CD8-positive, alpha-beta memory T cell (primary cell): ENCODE measurements around the gene NDRG2. TPM values are rescaled to one million over a fixed set of nuclear protein-coding genes. Genes with fewer than 3 reads are reported as not detected.

ENCODE experiments used
- CTCF ChIA-PET: fragments of 350-600 bp; sonication (Branson Sonifier 250); formaldehyde crosslinking; loops from one replicate; lab custom pipeline; 2021; ENCODE audit warnings: antibody characterized with exemption; lab: Charles Lee
- POLR2A ChIA-PET: fragments of 350-600 bp; sonication (Branson Sonifier 250); formaldehyde crosslinking; loops from one replicate; lab custom pipeline; 2021; ENCODE audit warnings: antibody characterized with exemption; lab: Charles Lee
- DNase-seq, 5 donors: peaks; one replicate each; pipeline versions ENCODE4 v3.0.0 to v3.0.0-alpha.2; 2020 to 2022; ENCODE audit warnings: mixed read lengths in 1 of 5
- H3K27ac ChIP-seq: one replicate; pipeline ENCODE4 v1.7.0; 2013; ENCODE audit warnings: low read depth, mild to moderate bottlenecking, low read length, moderate library complexity
- H3K27me3 ChIP-seq: 2 replicates; pipeline ENCODE4 v1.7.0; 2013; ENCODE audit warnings: low read length, mild to moderate bottlenecking; ENCODE audit not compliant: insufficient read depth, poor library complexity, severe bottlenecking
- H3K36me3 ChIP-seq: 2 replicates; pipeline ENCODE4 v1.7.0; 2013; ENCODE audit warnings: mild to moderate bottlenecking, low read length, moderate library complexity; ENCODE audit not compliant: insufficient read depth
- H3K4me1 ChIP-seq: 2 replicates; pipeline ENCODE4 v1.7.0; 2013; ENCODE audit warnings: mild to moderate bottlenecking, low read length, moderate library complexity; ENCODE audit not compliant: insufficient read depth
- H3K4me3 ChIP-seq: 2 replicates; pipeline ENCODE4 v1.7.0; 2013; ENCODE audit warnings: mild to moderate bottlenecking, low read length
- H3K9me3 ChIP-seq: 2 replicates; pipeline ENCODE4 v1.7.0; 2013; ENCODE audit warnings: mild to moderate bottlenecking, low read length
- H3K27ac Mint-ChIP-seq, 8 donors: one replicate each; pipeline ENCODE4 v1.8.0; 2020 to 2021; ENCODE audit warnings: mixed read lengths in 8 of 8, mild to moderate bottlenecking in 6 of 8, inconsistent platforms in 3 of 8, moderate library complexity in 3 of 8
- H3K27me3 Mint-ChIP-seq, 2 donors: one replicate each; pipeline ENCODE4 v1.8.0; 2020 to 2021; ENCODE audit warnings: mixed read lengths in 2 of 2, mild to moderate bottlenecking in 1 of 2, moderate library complexity in 1 of 2
- H3K36me3 Mint-ChIP-seq, 3 donors: one replicate each; pipeline ENCODE4 v1.8.0; 2020 to 2021; ENCODE audit warnings: mixed read lengths in 3 of 3, inconsistent platforms in 1 of 3, mild to moderate bottlenecking in 1 of 3
- H3K4me1 Mint-ChIP-seq, 3 donors: one replicate each; pipeline ENCODE4 v1.8.0; 2020 to 2021; ENCODE audit warnings: mixed read lengths in 3 of 3, inconsistent platforms in 1 of 3, mild to moderate bottlenecking in 1 of 3
- H3K4me3 Mint-ChIP-seq, 7 donors: one replicate each; pipeline ENCODE4 v1.8.0; 2020 to 2021; ENCODE audit warnings: mixed read lengths in 7 of 7, mild to moderate bottlenecking in 6 of 7, moderate library complexity in 4 of 7, inconsistent platforms in 2 of 7
- H3K9me3 Mint-ChIP-seq, 5 donors: one replicate each; pipeline ENCODE4 v1.8.0; 2020 to 2022; ENCODE audit warnings: mixed read lengths in 5 of 5, mild to moderate bottlenecking in 3 of 5, moderate library complexity in 2 of 5, inconsistent platforms in 1 of 5
- polyA plus RNA-seq: library from polyadenylated mRNA; unstranded; fragments of 300-500 nt; fragmentation: Illumina TruSeq; gene quantifications from one replicate; pipeline ENCODE4 v1.2.3, GENCODE V29; 2021
- total RNA-seq, 2 experiments: library from RNA; stranded (reverse); gene quantifications; one replicate each; pipeline ENCODE4 v1.2.3, GENCODE V29; 2021

NDRG2 gene
- total and polyA plus RNA-seq, 3 experiments from 2014 or later = 4.8 to 19.9 (median 5.0) TPM

- no peaks in the 10 kb centered on the region for H3K9me3 Mint-ChIP-seq
- Histone ChIP-seq H3K4me3 (no peak overlapping the region), H3K27me3 (no peaks in the 10 kb centered on the region), H3K4me1 (no peaks in the 10 kb centered on the region), H3K9me3 (no peaks in the 10 kb centered on the region), H3K36me3 (no peaks in the 10 kb centered on the region), H3K27ac (no peak overlapping the region)
- CTCF ChIA-PET = interaction anchor here (1.1 kb wide), 1 partner anchor 40 kb away, joined by 4 read pairs; no protein-coding TSS in a partner anchor
- no peak overlapping the region for H3K27ac Mint-ChIP-seq
- peaks cover 5 to 21% of the 10 kb centered on the region in 2 donors for H3K27me3 Mint-ChIP-seq
- no peaks in the 10 kb centered on the region for H3K36me3 Mint-ChIP-seq
- no peak overlapping the region for H3K4me3 Mint-ChIP-seq
- POLR2A ChIA-PET = no interaction called here
- H3K4me1 Mint-ChIP-seq = no peaks in the 10 kb centered on the region
- DNase-seq = no peak
Measured at GRCh38 chr14:21054123-21054767, 29.4 kb upstream of the NDRG2 start.

- POLR2A ChIA-PET = no interaction called here
- no peak for DNase-seq
- H3K4me3 ChIP-seq = no peak overlapping the region
- CTCF ChIA-PET = interaction anchor here (1.1 kb wide), 1 partner anchor 39 kb away, joined by 4 read pairs; no protein-coding TSS in a partner anchor
- no peak overlapping the region for H3K27ac Mint-ChIP-seq
- H3K36me3 Mint-ChIP-seq = no peaks in the 10 kb centered on the region
- no peaks in the 10 kb centered on the region for H3K27me3 ChIP-seq
- H3K4me1 ChIP-seq = no peaks in the 10 kb centered on the region
- no peaks in the 10 kb centered on the region for H3K9me3 Mint-ChIP-seq
- no peaks in the 10 kb centered on the region for H3K9me3 ChIP-seq
- no peaks in the 10 kb centered on the region for H3K36me3 ChIP-seq
- H3K27ac ChIP-seq = no peak overlapping the region
- no peaks in the 10 kb centered on the region for H3K4me1 Mint-ChIP-seq
- H3K4me3 Mint-ChIP-seq = no peak overlapping the region
- H3K27me3 Mint-ChIP-seq = peaks cover 4 to 25% of the 10 kb centered on the region in 2 donors
Measured at GRCh38 chr14:21053184-21054122, 28.6 kb upstream of the NDRG2 start.

GRCh38 chr14:21050597-21050996 is 25.7 kb upstream of the NDRG2 start:
- H3K9me3 ChIP-seq = no peaks in the 10 kb centered on the region
- no peaks in the 10 kb centered on the region for H3K27me3 ChIP-seq
- Mint-ChIP-seq H3K36me3 (no peaks in the 10 kb centered on the region), H3K4me3 (no peak overlapping the region), H3K27me3 (peaks cover 8 to 35% of the 10 kb centered on the region in 2 donors), H3K9me3 (no peaks in the 10 kb centered on the region), H3K4me1 (no peaks in the 10 kb centered on the region), H3K27ac (no peak overlapping the region)
- no peak for DNase-seq
- no peaks in the 10 kb centered on the region for H3K36me3 ChIP-seq
- H3K4me3 ChIP-seq = no peak overlapping the region
- no peaks in the 10 kb centered on the region for H3K4me1 ChIP-seq
- ChIA-PET CTCF (interaction anchor here (1.2 to 2.2 kb wide), 2 partner anchors 33 to 36 kb away, joined by 3 to 8 read pairs; no protein-coding TSS in a partner anchor), POLR2A (no interaction called here)
- no peak overlapping the region for H3K27ac ChIP-seq

GRCh38 chr14:21049271-21049673 is 24.4 kb upstream of the NDRG2 start:
- Histone ChIP-seq H3K9me3 (no peaks in the 10 kb centered on the region), H3K4me3 (no peak overlapping the region), H3K27ac (no peak overlapping the region), H3K36me3 (no peaks in the 10 kb centered on the region), H3K27me3 (no peaks in the 10 kb centered on the region), H3K4me1 (peaks cover 3% of the 10 kb centered on the region)
- H3K4me1 Mint-ChIP-seq = peaks cover 4 to 8% (median 6%) of the 10 kb centered on the region in 3 donors
- POLR2A ChIA-PET = no interaction called here
- H3K27ac Mint-ChIP-seq = no peak overlapping the region
- no peak for DNase-seq
- H3K4me3 Mint-ChIP-seq = no peak overlapping the region
- H3K9me3 Mint-ChIP-seq = no peaks in the 10 kb centered on the region
- no peaks in the 10 kb centered on the region for H3K36me3 Mint-ChIP-seq
- CTCF ChIA-PET = interaction anchor here (2.5 to 2.7 kb wide), 2 partner anchors 34 to 43 kb away, joined by 8 to 18 read pairs; no protein-coding TSS in a partner anchor
- H3K27me3 Mint-ChIP-seq = peaks cover 8 to 47% of the 10 kb centered on the region in 2 donors

- H3K36me3 ChIP-seq = no peaks in the 10 kb centered on the region
- H3K27ac ChIP-seq = no peak overlapping the region
- peaks cover 6% of the 10 kb centered on the region for H3K4me1 ChIP-seq
- Mint-ChIP-seq H3K4me1 (peaks cover 6 to 11% (median 9%) of the 10 kb centered on the region in 3 donors), H3K27me3 (peaks cover 11 to 47% of the 10 kb centered on the region in 2 donors), H3K9me3 (no peaks in the 10 kb centered on the region), H3K4me3 (no peak overlapping the region), H3K36me3 (no peaks in the 10 kb centered on the region), H3K27ac (no peak overlapping the region)
- H3K27me3 ChIP-seq = no peaks in the 10 kb centered on the region
- CTCF ChIA-PET = interaction anchor here (2.5 to 2.7 kb wide), 2 partner anchors 33 to 44 kb away, joined by 8 to 18 read pairs; no protein-coding TSS in a partner anchor
- POLR2A ChIA-PET = no interaction called here
- H3K4me3 ChIP-seq = no peak overlapping the region
- DNase-seq = no peak
- H3K9me3 ChIP-seq = no peaks in the 10 kb centered on the region
Measured at GRCh38 chr14:21048638-21049037, 23.8 kb upstream of the NDRG2 start.

- H3K9me3 Mint-ChIP-seq = no peaks in the 10 kb centered on the region
- Histone ChIP-seq H3K9me3 (no peaks in the 10 kb centered on the region), H3K27me3 (no peaks in the 10 kb centered on the region), H3K36me3 (no peaks in the 10 kb centered on the region), H3K27ac (no peak overlapping the region), H3K4me1 (peaks cover 6% of the 10 kb centered on the region), H3K4me3 (no peak overlapping the region)
- H3K4me1 Mint-ChIP-seq = peaks cover 6 to 11% (median 9%) of the 10 kb centered on the region in 3 donors
- peaks cover 15 to 52% of the 10 kb centered on the region in 2 donors for H3K27me3 Mint-ChIP-seq
- POLR2A ChIA-PET = no interaction called here
- H3K27ac Mint-ChIP-seq = no peak overlapping the region
- H3K4me3 Mint-ChIP-seq = no peak overlapping the region
- DNase-seq = no peak
- CTCF ChIA-PET = interaction anchor here (0.9 to 2.7 kb wide), 5 partner anchors 32 to 190 kb away, joined by 3 to 18 read pairs (median 8); no protein-coding TSS in a partner anchor
- H3K36me3 Mint-ChIP-seq = no peaks in the 10 kb centered on the region
Measured at GRCh38 chr14:21047378-21047781, 22.5 kb upstream of the NDRG2 start.

- H3K9me3 ChIP-seq = no peaks in the 10 kb centered on the region
- no peaks in the 10 kb centered on the region for H3K36me3 ChIP-seq
- H3K4me3 ChIP-seq = no peak overlapping the region
- peaks cover 6% of the 10 kb centered on the region for H3K4me1 ChIP-seq
- no peak for DNase-seq
- no peaks in the 10 kb centered on the region for H3K9me3 Mint-ChIP-seq
- no peaks in the 10 kb centered on the region for H3K36me3 Mint-ChIP-seq
- H3K4me3 Mint-ChIP-seq = no peak overlapping the region
- POLR2A ChIA-PET = no interaction called here
- H3K4me1 Mint-ChIP-seq = peaks cover 6 to 11% (median 9%) of the 10 kb centered on the region in 3 donors
- peak overlapping the region in 4 of 8 donors; percentile 17 to 69 (median 42) for H3K27ac Mint-ChIP-seq
- H3K27me3 ChIP-seq = no peaks in the 10 kb centered on the region
- H3K27ac ChIP-seq = no peak overlapping the region
- CTCF ChIA-PET = interaction anchor here (1.0 to 2.2 kb wide), 4 partner anchors 25 to 61 kb away, joined by 3 to 22 read pairs (median 5); no protein-coding TSS in a partner anchor
- H3K27me3 Mint-ChIP-seq = peaks cover 13 to 44% of the 10 kb centered on the region in 2 donors
Measured at GRCh38 chr14:21043974-21044618, 19.2 kb upstream of the NDRG2 start.
